Muscle of arm (tissue), 12 donors: ENCODE measurements around the gene ITGA2. TPM values are rescaled to one million over a fixed set of nuclear protein-coding genes. Genes with fewer than 3 reads are reported as not detected.

Source experiments
- DNase-seq: peaks from one replicate; pipeline ENCODE4 v3.0.0-alpha.2; 2013
- polyA plus RNA-seq, 12 donors: library from polyadenylated mRNA; unstranded; fragments of 120-200 nt; gene quantifications; one replicate each; pipeline ENCODE4 v1.2.1, GENCODE V29; 2013; ENCODE audit not compliant: insufficient read length in 12 of 12

The ITGA2 gene
- polyA plus RNA-seq, 12 donors: 3.8 to 27.1 (median 11.4) TPM; not detected in 1

- DNase-seq: no peak
These were observed 1.3 kb upstream of the ITGA2 start for GRCh38 chr5:52987711-52988331.

GRCh38 chr5:52988335-52989024, 672 bp upstream of the ITGA2 start:
- DNase-seq: no peak

- DNase-seq: peak; percentile 58
These were observed 802 bp downstream of the ITGA2 start for GRCh38 chr5:52989781-52990527.

GRCh38 chr5:52990528-52990925, 1.4 kb downstream of the ITGA2 start:
- no peak for DNase-seq

- no peak for DNase-seq
These were observed 4.2 kb downstream of the ITGA2 start for GRCh38 chr5:52993367-52993766.

- DNase-seq: no peak
These were observed 5.1 kb downstream of the ITGA2 start for GRCh38 chr5:52994266-52994665.

GRCh38 chr5:52995095-52995494, 5.9 kb downstream of the ITGA2 start:
- no peak for DNase-seq

- no peak for DNase-seq
These were observed 6.8 kb downstream of the ITGA2 start for GRCh38 chr5:52995914-52996313.

- no peak for DNase-seq
These were observed 7.8 kb downstream of the ITGA2 start for GRCh38 chr5:52996979-52997378.

- DNase-seq: no peak
These were observed 8.3 kb downstream of the ITGA2 start for GRCh38 chr5:52997424-52997823.

- DNase-seq: no peak
These were observed 9.6 kb downstream of the ITGA2 start for GRCh38 chr5:52998552-52999313.

- DNase-seq: no peak
These were observed 10.3 kb downstream of the ITGA2 start for GRCh38 chr5:52999344-52999949.

GRCh38 chr5:53001541-53001940, 12.4 kb downstream of the ITGA2 start:
- no peak for DNase-seq

GRCh38 chr5:53002491-53002890, 13.3 kb downstream of the ITGA2 start:
- no peak for DNase-seq

- no peak for DNase-seq
These were observed 14.0 kb downstream of the ITGA2 start for GRCh38 chr5:53003144-53003543.

GRCh38 chr5:53006911-53007890, 18.0 kb downstream of the ITGA2 start:
- no peak for DNase-seq

GRCh38 chr5:53008751-53009150, 19.6 kb downstream of the ITGA2 start:
- no peak for DNase-seq

- no peak for DNase-seq
These were observed 20.7 kb downstream of the ITGA2 start for GRCh38 chr5:53009816-53010215.

GRCh38 chr5:53010814-53011213, 21.7 kb downstream of the ITGA2 start:
- DNase-seq: no peak

GRCh38 chr5:53011233-53011632, 22.1 kb downstream of the ITGA2 start:
- no peak for DNase-seq

GRCh38 chr5:53013857-53014256, 24.7 kb downstream of the ITGA2 start:
- DNase-seq: no peak
